Measurements from ENCODE around the gene RPS17.

The RPS17 gene

GRCh38 chr15:82571722-82572222 lies 31.5 kb upstream of the RPS17 start:
- TF ChIP-seq TSHZ2 (CRISPR knock-in tag; IDR thresholded peaks at IDR 0.05), result 0 out of 2 replicates have a peak, but pooled peaks have one; percentile 17
- TF ChIP-seq ZC3H10 (CRISPR knock-in tag; IDR thresholded peaks at IDR 0.05), result no peak
- no peak for TF ChIP-seq ESRRG (CRISPR knock-in tag; IDR thresholded peaks at IDR 0.05)
- no peak for TF ChIP-seq ARNTL (CRISPR knock-in tag; IDR thresholded peaks at IDR 0.05; ENCODE audit: borderline replicate concordance, low read depth)
- ATAC-seq, result peak; percentile 94

- TF ChIP-seq ARNTL (CRISPR knock-in tag; IDR thresholded peaks at IDR 0.05; ENCODE audit: borderline replicate concordance, low read depth), result no peak
- no peak for TF ChIP-seq ESRRG (CRISPR knock-in tag; IDR thresholded peaks at IDR 0.05)
- TF ChIP-seq TOX (CRISPR knock-in tag; IDR thresholded peaks at IDR 0.05; ENCODE audit: borderline replicate concordance), result no peak
- no peak for TF ChIP-seq ZNF565 (CRISPR knock-in tag; conservative IDR thresholded peaks at IDR 0.05; ENCODE audit: low read depth)
- no peak for TF ChIP-seq OSR1 (CRISPR knock-in tag; IDR thresholded peaks at IDR 0.05)
- no peak for TF ChIP-seq TCF4 (CRISPR knock-in tag; IDR thresholded peaks at IDR 0.05; ENCODE audit: borderline replicate concordance)
- TF ChIP-seq PPARA (CRISPR knock-in tag; IDR thresholded peaks at IDR 0.05; ENCODE audit: borderline replicate concordance), result no peak
- no peak for TF ChIP-seq CSDC2 (CRISPR knock-in tag; IDR thresholded peaks at IDR 0.05)
- TF ChIP-seq ZFP30 (CRISPR knock-in tag; IDR thresholded peaks at IDR 0.05), result no peak
- no peak for TF ChIP-seq CREB5 (CRISPR knock-in tag; IDR thresholded peaks at IDR 0.05; ENCODE audit: low read depth)
- TF ChIP-seq GLIS3 (CRISPR knock-in tag; IDR thresholded peaks at IDR 0.05), result no peak
- TF ChIP-seq TSHZ2 (CRISPR knock-in tag; IDR thresholded peaks at IDR 0.05), result no peak
- TF ChIP-seq PATZ1 (CRISPR knock-in tag; IDR thresholded peaks at IDR 0.05; ENCODE audit: borderline replicate concordance), result no peak
- no peak for TF ChIP-seq BACH2 (CRISPR knock-in tag; IDR thresholded peaks at IDR 0.05; ENCODE audit: borderline replicate concordance)
- TF ChIP-seq RARB (CRISPR knock-in tag; IDR thresholded peaks at IDR 0.05), result no peak
- no peak for TF ChIP-seq ZFP3 (CRISPR knock-in tag; IDR thresholded peaks at IDR 0.05)
- TF ChIP-seq SNAI2 (CRISPR knock-in tag; IDR thresholded peaks at IDR 0.05), result no peak
- no peak for TF ChIP-seq ZNF8 (CRISPR knock-in tag; IDR thresholded peaks at IDR 0.05)
- TF ChIP-seq CSRNP3 (CRISPR knock-in tag; IDR thresholded peaks at IDR 0.05), result no peak
- ATAC-seq, result peak; percentile 26
These were observed 30.7 kb upstream of the RPS17 start for GRCh38 chr15:82570721-82571508.
